H9 (cell line): ENCODE data around the gene PNMA6E. TPM values are rescaled to one million over a fixed set of nuclear protein-coding genes. Genes with fewer than 3 reads are reported as not detected.

Source experiments
- DNase-seq: peaks from one replicate; pipeline ENCODE4 v3.0.0-alpha.2; 2017
- H2AFZ ChIP-seq: one replicate; pipeline ENCODE4 v1.6.1; 2013; ENCODE audit warnings: mild to moderate bottlenecking, low read length, control low read depth, moderate library complexity
- H2AK5ac ChIP-seq: 2 replicates; pipeline ENCODE4 v1.6.1; 2013; ENCODE audit warnings: low read length, control low read depth, mixed read lengths; ENCODE audit not compliant: insufficient read length
- H2BK120ac ChIP-seq: one replicate; pipeline ENCODE4 v1.6.1; 2013; ENCODE audit warnings: low read depth, mild to moderate bottlenecking, low read length, control low read depth, inconsistent platforms; ENCODE audit not compliant: poor library complexity, severe bottlenecking
- H2BK12ac ChIP-seq: 2 replicates; pipeline ENCODE4 v1.6.1; 2013; ENCODE audit warnings: low read length, control low read depth, mixed read lengths, low read depth; ENCODE audit not compliant: insufficient read length
- H2BK15ac ChIP-seq: 2 replicates; pipeline ENCODE4 v1.6.1; 2013; ENCODE audit warnings: low read depth, low read length, control low read depth
- H2BK20ac ChIP-seq: one replicate; pipeline ENCODE4 v1.6.1; 2013; ENCODE audit warnings: low read depth, mild to moderate bottlenecking, low read length, control low read depth, inconsistent platforms; ENCODE audit not compliant: poor library complexity, severe bottlenecking
- H2BK5ac ChIP-seq: 2 replicates; pipeline ENCODE4 v1.6.1; 2013; ENCODE audit warnings: low read length, control low read depth, mixed read lengths; ENCODE audit not compliant: insufficient read length
- H3K14ac ChIP-seq: 2 replicates; pipeline ENCODE4 v1.6.1; 2013; ENCODE audit warnings: low read length, control low read depth; ENCODE audit not compliant: insufficient read depth
- H3K18ac ChIP-seq: 2 replicates; pipeline ENCODE4 v1.6.1; 2013; ENCODE audit warnings: low read depth, mild to moderate bottlenecking, mixed read lengths, low read length, control low read depth; ENCODE audit not compliant: insufficient read length
- H3K23ac ChIP-seq: 2 replicates; pipeline ENCODE4 v1.6.1; 2013; ENCODE audit warnings: low read length, control low read depth, mixed read lengths, low read depth; ENCODE audit not compliant: insufficient read length
- H3K23me2 ChIP-seq: 2 replicates; pipeline ENCODE4 v1.6.1; 2013; ENCODE audit warnings: low read depth, mild to moderate bottlenecking, mixed read lengths, low read length, control low read depth; ENCODE audit not compliant: insufficient read length, poor library complexity, severe bottlenecking
- H3K27ac ChIP-seq: 2 replicates; pipeline ENCODE4 v1.5.1; 2013; ENCODE audit warnings: low read length, control low read depth, mixed read lengths, low read depth; ENCODE audit not compliant: insufficient read length
- H3K27me3 ChIP-seq: 2 replicates; pipeline ENCODE4 v1.6.1; 2013; ENCODE audit warnings: low read length, control low read depth, inconsistent platforms; ENCODE audit not compliant: insufficient read depth
- H3K4ac ChIP-seq: 2 replicates; pipeline ENCODE4 v1.6.1; 2013; ENCODE audit warnings: low read depth, mild to moderate bottlenecking, control low read depth, inconsistent platforms, low read length, moderate library complexity
- H3K4me1 ChIP-seq: 2 replicates; pipeline ENCODE4 v1.6.1; 2013; ENCODE audit warnings: low read length, control low read depth, inconsistent platforms; ENCODE audit not compliant: insufficient read depth
- H3K4me2 ChIP-seq: 2 replicates; pipeline ENCODE4 v1.6.1; 2013; ENCODE audit warnings: low read length, control low read depth, mixed read lengths; ENCODE audit not compliant: insufficient read length, insufficient read depth
- H3K56ac ChIP-seq: 2 replicates; pipeline ENCODE4 v1.6.1; 2013; ENCODE audit warnings: low read depth, mild to moderate bottlenecking, mixed read lengths, low read length, control low read depth; ENCODE audit not compliant: insufficient read length
- H3K79me1 ChIP-seq: 2 replicates; pipeline ENCODE4 v1.6.1; 2013; ENCODE audit warnings: low read depth, mild to moderate bottlenecking, moderate library complexity, low read length, control low read depth, inconsistent platforms; ENCODE audit not compliant: insufficient read depth, poor library complexity, severe bottlenecking
- H3K79me2 ChIP-seq: 2 replicates; pipeline ENCODE4 v1.6.1; 2013; ENCODE audit warnings: low read length, control low read depth, inconsistent platforms; ENCODE audit not compliant: insufficient read depth
- H3K9ac ChIP-seq: 2 replicates; pipeline ENCODE4 v1.6.1; 2013; ENCODE audit warnings: low read length, control low read depth, mixed read lengths; ENCODE audit not compliant: insufficient read length; ENCODE audit errors: extremely low read depth
- H3K9me3 ChIP-seq: one replicate; pipeline ENCODE4 v1.6.1; 2013; ENCODE audit warnings: low read depth, low read length, inconsistent platforms; ENCODE audit not compliant: control insufficient read depth
- H3T11ph ChIP-seq: one replicate; pipeline ENCODE4 v1.6.1; 2013; ENCODE audit warnings: mild to moderate bottlenecking, low read length, control low read depth, inconsistent platforms
- H4K20me1 ChIP-seq: one replicate; pipeline ENCODE4 v1.6.1; 2013; ENCODE audit not compliant: control insufficient read depth, insufficient read length, insufficient read depth
- H4K5ac ChIP-seq: 2 replicates; pipeline ENCODE4 v1.6.1; 2013; ENCODE audit warnings: low read depth, mild to moderate bottlenecking, mixed read lengths, low read length, control low read depth; ENCODE audit not compliant: insufficient read length
- H4K8ac ChIP-seq: replicated peaks from 2 replicates; pipeline ENCODE4 v1.6.1; 2013; ENCODE audit warnings: low read length, control low read depth, mixed read lengths, low read depth; ENCODE audit not compliant: insufficient read length
- H4K91ac ChIP-seq: 2 replicates; pipeline ENCODE4 v1.6.1; 2013; ENCODE audit warnings: low read depth, mild to moderate bottlenecking, moderate library complexity, mixed read lengths, low read length, control low read depth; ENCODE audit not compliant: insufficient read length
- H3K27ac Mint-ChIP-seq, 3 experiments: 2 replicates in 2 of 3; 3 replicates in 1 of 3; pipeline ENCODE4 v1.8.0; 2020 to 2021; ENCODE audit warnings: mixed read lengths in 3 of 3, mild to moderate bottlenecking in 1 of 3, moderate library complexity in 1 of 3
- H3K27me3 Mint-ChIP-seq: 2 replicates; pipeline ENCODE4 v1.8.0; 2021; ENCODE audit warnings: low read depth, mild to moderate bottlenecking, moderate library complexity, mixed read lengths
- H3K36me3 Mint-ChIP-seq, 3 experiments: 2 replicates in 2 of 3; 3 replicates in 1 of 3; pipeline ENCODE4 v1.8.0; 2020 to 2021; ENCODE audit warnings: low read depth in 3 of 3, mixed read lengths in 3 of 3; ENCODE audit not compliant: insufficient read depth in 1 of 3
- H3K4me1 Mint-ChIP-seq, 2 experiments: 2 replicates each; pipeline ENCODE4 v1.8.0; 2020; ENCODE audit warnings: mixed read lengths in 2 of 2
- H3K4me3 Mint-ChIP-seq, 2 experiments: 2 replicates in 1 of 2; 3 replicates in 1 of 2; pipeline ENCODE4 v1.8.0; 2020 to 2021; ENCODE audit warnings: mild to moderate bottlenecking in 2 of 2, mixed read lengths in 2 of 2, moderate library complexity in 1 of 2
- H3K9me3 Mint-ChIP-seq, 2 experiments: 2 replicates in 1 of 2; 3 replicates in 1 of 2; pipeline ENCODE4 v1.8.0; 2020; ENCODE audit warnings: mild to moderate bottlenecking in 2 of 2, mixed read lengths in 2 of 2, moderate library complexity in 1 of 2
- WGBS: extraction: QIAGEN DNeasy Blood & Tissue Kit; methylation state at CpG from one replicate; pipeline ENCODE4 v1.1.7; 2013; ENCODE audit warnings: missing lambda C conversion rate, low lambda C conversion rate, mixed read lengths; ENCODE audit not compliant: insufficient read length; ENCODE audit errors: extremely low coverage; 5-methylcytosine and 5-hydroxymethylcytosine counted together
- total RNA-seq: library from RNA; stranded (reverse); gene quantifications from 2 replicates; pipeline ENCODE4 v1.2.1, GENCODE V29; 2021
- TF ChIP-seq, protein P1 (sequence below): fragments of 200-600 bp; sonication (generic); conservative IDR thresholded peaks from 3 replicates; pipeline ENCODE4 v1.8.0; 2021; ENCODE audit warnings: antibody characterized with exemption, mild to moderate bottlenecking

The PNMA6E gene
- total RNA-seq, 1 experiment from 2014 or later: not detected

DNA sequence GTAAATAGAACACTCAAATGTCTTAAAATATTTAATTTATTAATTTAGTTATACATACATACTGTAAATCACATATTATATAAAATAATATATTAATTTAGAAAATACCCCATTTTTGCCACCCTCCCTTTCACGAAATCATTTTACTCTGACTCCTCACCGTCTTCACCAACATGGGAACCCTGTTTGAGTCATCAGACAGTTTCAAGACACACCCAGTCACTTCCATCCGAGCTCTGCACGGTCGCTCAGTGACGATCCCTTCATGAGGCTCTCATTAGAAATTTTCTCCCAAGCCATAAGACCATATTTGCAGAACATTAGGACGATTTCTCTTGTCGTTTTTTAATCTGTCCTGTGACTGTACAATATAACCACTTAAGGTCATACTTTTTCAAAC lies 52.7 kb downstream of the PNMA6E start:
- Mint-ChIP-seq H3K27ac (no peak overlapping the region), H3K36me3 (peaks cover 37 to 83% (median 62%) of the 10 kb centered on the region in 3 experiments; a peak in 6 of 7 replicates), H3K4me3 (no peak overlapping the region), H3K4me1 (peaks cover 6% of the 10 kb centered on the region in 2 experiments; a peak in 2 of 4 replicates), H3K27me3 (no peaks in the 10 kb centered on the region), H3K9me3 (peaks cover 70 to 86% of the 10 kb centered on the region in 2 experiments)
- H2AK5ac ChIP-seq: no peak overlapping the region
- H3K27ac ChIP-seq: no peak overlapping the region
- no peak overlapping the region for H3K9ac ChIP-seq
- no peak overlapping the region for H3K23ac ChIP-seq
- no peak overlapping the region for H2BK12ac ChIP-seq
- no CpG with 5 or more reads among the region's 8 CpGs for WGBS
- TF ChIP-seq, protein P1, sequence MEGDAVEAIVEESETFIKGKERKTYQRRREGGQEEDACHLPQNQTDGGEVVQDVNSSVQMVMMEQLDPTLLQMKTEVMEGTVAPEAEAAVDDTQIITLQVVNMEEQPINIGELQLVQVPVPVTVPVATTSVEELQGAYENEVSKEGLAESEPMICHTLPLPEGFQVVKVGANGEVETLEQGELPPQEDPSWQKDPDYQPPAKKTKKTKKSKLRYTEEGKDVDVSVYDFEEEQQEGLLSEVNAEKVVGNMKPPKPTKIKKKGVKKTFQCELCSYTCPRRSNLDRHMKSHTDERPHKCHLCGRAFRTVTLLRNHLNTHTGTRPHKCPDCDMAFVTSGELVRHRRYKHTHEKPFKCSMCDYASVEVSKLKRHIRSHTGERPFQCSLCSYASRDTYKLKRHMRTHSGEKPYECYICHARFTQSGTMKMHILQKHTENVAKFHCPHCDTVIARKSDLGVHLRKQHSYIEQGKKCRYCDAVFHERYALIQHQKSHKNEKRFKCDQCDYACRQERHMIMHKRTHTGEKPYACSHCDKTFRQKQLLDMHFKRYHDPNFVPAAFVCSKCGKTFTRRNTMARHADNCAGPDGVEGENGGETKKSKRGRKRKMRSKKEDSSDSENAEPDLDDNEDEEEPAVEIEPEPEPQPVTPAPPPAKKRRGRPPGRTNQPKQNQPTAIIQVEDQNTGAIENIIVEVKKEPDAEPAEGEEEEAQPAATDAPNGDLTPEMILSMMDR: no peak
- H4K20me1 ChIP-seq: no peaks in the 10 kb centered on the region
- no peak for DNase-seq
- no peak overlapping the region for H3K56ac ChIP-seq
- no peak overlapping the region for H2BK20ac ChIP-seq
- H3K18ac ChIP-seq: no peak overlapping the region
- H4K91ac ChIP-seq: no peak overlapping the region
- H3K4me1 ChIP-seq: no peaks in the 10 kb centered on the region
- no peaks in the 10 kb centered on the region for H3K23me2 ChIP-seq
- H3K14ac ChIP-seq: no peak overlapping the region
- H3K9me3 ChIP-seq: peaks cover 65% of the 10 kb centered on the region
- no peak overlapping the region for H3K4ac ChIP-seq
- no peak overlapping the region for H2BK120ac ChIP-seq
- H3K79me2 ChIP-seq: no peaks in the 10 kb centered on the region
- no peak overlapping the region for H4K5ac ChIP-seq
- no peak overlapping the region for H2BK15ac ChIP-seq
- H2AFZ ChIP-seq: no peak overlapping the region
- H4K8ac ChIP-seq: no peak overlapping the region
- H3T11ph ChIP-seq: no peak overlapping the region
- H3K79me1 ChIP-seq: no peaks in the 10 kb centered on the region
- no peak overlapping the region for H2BK5ac ChIP-seq
- no peak overlapping the region for H3K4me2 ChIP-seq
- no peaks in the 10 kb centered on the region for H3K27me3 ChIP-seq
